ENCODE data around the gene HTT.

HTT gene

DNA sequence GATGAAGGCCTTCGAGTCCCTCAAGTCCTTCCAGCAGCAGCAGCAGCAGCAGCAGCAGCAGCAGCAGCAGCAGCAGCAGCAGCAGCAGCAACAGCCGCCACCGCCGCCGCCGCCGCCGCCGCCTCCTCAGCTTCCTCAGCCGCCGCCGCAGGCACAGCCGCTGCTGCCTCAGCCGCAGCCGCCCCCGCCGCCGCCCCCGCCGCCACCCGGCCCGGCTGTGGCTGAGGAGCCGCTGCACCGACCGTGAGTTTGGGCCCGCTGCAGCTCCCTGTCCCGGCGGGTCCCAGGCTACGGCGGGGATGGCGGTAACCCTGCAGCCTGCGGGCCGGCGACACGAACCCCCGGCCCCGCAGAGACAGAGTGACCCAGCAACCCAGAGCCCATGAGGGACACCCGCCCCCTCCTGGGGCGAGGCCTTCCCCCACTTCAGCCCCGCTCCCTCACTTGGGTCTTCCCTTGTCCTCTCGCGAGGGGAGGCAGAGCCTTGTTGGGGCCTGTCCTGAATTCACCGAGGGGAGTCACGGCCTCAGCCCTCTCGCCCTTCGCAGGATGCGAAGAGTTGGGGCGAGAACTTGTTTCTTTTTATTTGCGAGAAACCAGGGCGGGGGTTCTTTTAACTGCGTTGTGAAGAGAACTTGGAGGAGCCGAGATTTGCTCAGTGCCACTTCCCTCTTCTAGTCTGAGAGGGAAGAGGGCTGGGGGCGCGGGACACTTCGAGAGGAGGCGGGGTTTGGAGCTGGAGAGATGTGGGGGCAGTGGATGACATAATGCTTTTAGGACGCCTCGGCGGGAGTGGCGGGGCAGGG is 568 bp downstream of the HTT start:
- TF ChIP-seq, protein P1, sequence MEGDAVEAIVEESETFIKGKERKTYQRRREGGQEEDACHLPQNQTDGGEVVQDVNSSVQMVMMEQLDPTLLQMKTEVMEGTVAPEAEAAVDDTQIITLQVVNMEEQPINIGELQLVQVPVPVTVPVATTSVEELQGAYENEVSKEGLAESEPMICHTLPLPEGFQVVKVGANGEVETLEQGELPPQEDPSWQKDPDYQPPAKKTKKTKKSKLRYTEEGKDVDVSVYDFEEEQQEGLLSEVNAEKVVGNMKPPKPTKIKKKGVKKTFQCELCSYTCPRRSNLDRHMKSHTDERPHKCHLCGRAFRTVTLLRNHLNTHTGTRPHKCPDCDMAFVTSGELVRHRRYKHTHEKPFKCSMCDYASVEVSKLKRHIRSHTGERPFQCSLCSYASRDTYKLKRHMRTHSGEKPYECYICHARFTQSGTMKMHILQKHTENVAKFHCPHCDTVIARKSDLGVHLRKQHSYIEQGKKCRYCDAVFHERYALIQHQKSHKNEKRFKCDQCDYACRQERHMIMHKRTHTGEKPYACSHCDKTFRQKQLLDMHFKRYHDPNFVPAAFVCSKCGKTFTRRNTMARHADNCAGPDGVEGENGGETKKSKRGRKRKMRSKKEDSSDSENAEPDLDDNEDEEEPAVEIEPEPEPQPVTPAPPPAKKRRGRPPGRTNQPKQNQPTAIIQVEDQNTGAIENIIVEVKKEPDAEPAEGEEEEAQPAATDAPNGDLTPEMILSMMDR (conservative IDR thresholded peaks at IDR 0.05) = no peak

GRCh38 chr4:3075652-3075981 is 1.1 kb downstream of the HTT start:
- H3K27ac ChIP-seq = peak overlapping the region; percentile 79
- TF ChIP-seq, protein P1 (conservative IDR thresholded peaks at IDR 0.05) = no peak

More for the DNA sequence above, 568 bp downstream of the HTT start:
- H3K27ac ChIP-seq = peak overlapping the region; percentile 79

DNA sequence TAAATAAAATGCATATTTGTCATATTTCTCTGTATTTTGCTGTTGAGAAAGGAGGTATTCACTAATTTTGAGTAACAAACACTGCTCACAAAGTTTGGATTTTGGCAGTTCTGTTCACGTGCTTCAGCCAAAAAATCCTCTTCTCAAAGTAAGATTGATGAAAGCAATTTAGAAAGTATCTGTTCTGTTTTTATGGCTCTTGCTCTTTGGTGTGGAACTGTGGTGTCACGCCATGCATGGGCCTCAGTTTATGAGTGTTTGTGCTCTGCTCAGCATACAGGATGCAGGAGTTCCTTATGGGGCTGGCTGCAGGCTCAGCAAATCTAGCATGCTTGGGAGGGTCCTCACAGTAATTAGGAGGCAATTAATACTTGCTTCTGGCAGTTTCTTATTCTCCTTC is 3.3 kb downstream of the HTT start:
- H3K27ac ChIP-seq = peak overlapping the region; percentile 16

DNA sequence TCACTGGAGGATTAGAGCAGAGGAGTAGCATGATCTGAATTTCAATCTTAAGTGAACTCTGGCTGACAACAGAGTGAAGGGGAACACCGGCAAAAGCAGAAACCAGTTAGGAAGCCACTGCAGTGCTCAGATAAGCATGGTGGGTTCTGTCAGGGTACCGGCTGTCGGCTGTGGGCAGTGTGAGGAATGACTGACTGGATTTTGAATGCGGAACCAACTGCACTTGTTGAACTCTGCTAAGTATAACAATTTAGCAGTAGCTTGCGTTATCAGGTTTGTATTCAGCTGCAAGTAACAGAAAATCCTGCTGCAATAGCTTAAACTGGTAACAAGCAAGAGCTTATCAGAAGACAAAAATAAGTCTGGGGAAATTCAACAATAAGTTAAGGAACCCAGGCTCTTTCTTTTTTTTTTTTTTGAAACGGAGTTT is 5.2 kb downstream of the HTT start:
- TF ChIP-seq, protein P1 (conservative IDR thresholded peaks at IDR 0.05) = no peak
- no peak overlapping the region for H3K27ac ChIP-seq

More for the DNA sequence above, 3.3 kb downstream of the HTT start:
- TF ChIP-seq, protein P1 (conservative IDR thresholded peaks at IDR 0.05) = no peak

DNA sequence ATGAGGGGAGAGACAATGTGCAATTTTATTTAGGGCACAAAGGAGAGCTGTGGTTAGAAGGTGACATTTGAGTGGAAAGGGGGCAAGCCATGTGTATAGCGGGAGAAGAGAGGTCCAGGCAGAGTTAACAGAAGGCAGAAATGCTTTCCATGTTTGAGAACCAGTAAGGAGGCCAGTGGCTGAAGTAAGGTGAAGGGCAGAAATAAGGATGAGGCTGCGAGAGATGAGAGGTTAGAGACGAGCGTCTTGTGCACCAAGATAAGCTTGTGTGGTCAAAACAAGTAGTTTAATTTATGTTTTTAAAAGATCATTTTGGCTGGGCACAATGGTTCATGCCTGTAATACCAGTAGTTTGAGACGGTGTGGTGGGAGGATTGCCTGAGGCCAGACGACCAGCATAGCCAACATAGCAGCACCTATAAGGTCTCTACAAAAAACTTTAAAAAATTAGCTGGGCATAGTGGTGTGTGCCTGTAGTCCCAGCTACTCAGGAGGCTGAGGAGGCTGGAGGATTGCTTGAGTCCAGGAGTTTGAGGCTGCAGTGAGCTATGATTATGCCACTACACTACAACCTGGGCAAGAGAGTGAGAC is 8.5 kb downstream of the HTT start:
- TF ChIP-seq, protein P1 (conservative IDR thresholded peaks at IDR 0.05) = no peak
- no peak overlapping the region for H3K27ac ChIP-seq

GRCh38 chr4:3083732-3084131 is 9.3 kb downstream of the HTT start:
- TF ChIP-seq, protein P1 (conservative IDR thresholded peaks at IDR 0.05) = no peak
- H3K27ac ChIP-seq = no peak overlapping the region

DNA sequence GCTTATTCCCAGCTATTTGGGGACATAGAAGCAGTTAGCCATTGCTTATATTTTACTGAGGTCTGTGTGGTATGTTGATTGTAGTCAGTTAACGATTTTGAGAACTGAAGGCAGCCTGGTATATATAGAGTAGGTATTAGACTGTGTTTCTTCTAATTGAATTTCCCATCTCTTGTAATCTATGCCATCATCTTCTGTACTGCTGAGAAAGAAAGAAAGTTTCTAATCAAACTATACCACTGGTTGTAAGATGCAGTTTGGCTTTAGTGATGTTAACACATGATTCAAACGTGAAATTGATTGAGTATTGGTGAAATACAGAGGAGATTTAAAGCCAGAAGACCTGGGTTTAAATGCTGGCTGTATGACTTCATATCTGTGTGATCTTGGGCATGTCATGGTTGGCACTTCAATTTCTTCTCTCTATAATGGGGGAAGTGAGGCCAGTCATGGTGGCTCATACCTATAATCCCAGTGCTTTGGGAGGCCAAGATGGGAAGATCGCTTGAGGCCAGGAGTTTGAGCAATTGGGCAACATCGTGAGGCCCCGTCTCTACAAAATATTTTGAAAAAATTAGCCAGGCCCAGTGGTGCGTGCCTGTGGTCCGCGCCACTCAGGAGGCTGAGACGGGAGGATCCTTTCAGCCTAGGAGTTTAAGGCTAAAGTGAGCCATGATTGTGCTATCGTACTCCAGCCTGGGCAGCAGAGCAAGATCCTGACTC is 11.6 kb downstream of the HTT start:
- H3K27ac ChIP-seq = no peak overlapping the region
- TF ChIP-seq, protein P1 (conservative IDR thresholded peaks at IDR 0.05) = no peak
